ENCODE data around the gene PADI4. TPM values are rescaled to one million over a fixed set of nuclear protein-coding genes. Genes with fewer than 3 reads are reported as not detected.

PADI4 gene
- not detected for total RNA-seq

- ATAC-seq (no peak), DNase-seq (peak in 1 of 4 donors; percentile 7)
- Histone ChIP-seq H3K9me3 (no peaks in the 10 kb centered on the region), H3K4me3 (no peak within 1 kb of the TSS), H3K27me3 (no peaks in the 10 kb centered on the region), H3K4me1 (no peaks in the 10 kb centered on the region), H3K36me3 (replicated peaks in 1 of 2; ENCODE audit: insufficient read depth in 1 of 2, low read depth in 2 of 2) (no peaks in the 10 kb centered on the region), H3K27ac (no peak within 1 kb of the TSS)
- intact Hi-C loops (cut with DNase I): no loop called here
- TF ChIP-seq POLR2A (IDR thresholded peaks at IDR 0.05) (no peak), CTCF (IDR thresholded peaks at IDR 0.05) (no peak)
- 39 to 50% methylated on average over 1 to 8 of the region's 8 CpGs for WGBS, 2 donors
Measured at GRCh38 chr1:17307946-17308345, at the start of gene PADI4. PADI4 (plus strand) TSS chr1:17308197; CDS start chr1:17308223, 26 bp downstream.

- DNase-seq (no peak), ATAC-seq (no peak)
- no peaks in the 10 kb centered on the region for H3K27me3 ChIP-seq
- WGBS, 2 donors: 90 to 91% methylated on average over 6 of the region's 6 CpGs
- intact Hi-C loops (cut with DNase I): no loop called here
- H3K36me3 ChIP-seq (replicated peaks in 1 of 2; ENCODE audit: insufficient read depth in 1 of 2, low read depth in 2 of 2): no peaks in the 10 kb centered on the region
- no peak for TF ChIP-seq CTCF (IDR thresholded peaks at IDR 0.05)
- TF ChIP-seq POLR2A (IDR thresholded peaks at IDR 0.05): no peak
- no peak overlapping the region for H3K4me3 ChIP-seq
- H3K27ac ChIP-seq: no peak overlapping the region
- no peaks in the 10 kb centered on the region for H3K4me1 ChIP-seq
- H3K9me3 ChIP-seq: no peaks in the 10 kb centered on the region
Measured at GRCh38 chr1:17258758-17259130, 49.3 kb upstream of the PADI4 start.

- TF ChIP-seq CTCF (IDR thresholded peaks at IDR 0.05) (no peak), POLR2A (IDR thresholded peaks at IDR 0.05) (no peak)
- Histone ChIP-seq H3K9me3 (no peaks in the 10 kb centered on the region), H3K27me3 (no peaks in the 10 kb centered on the region), H3K4me3 (no peak overlapping the region), H3K36me3 (replicated peaks in 1 of 2; ENCODE audit: insufficient read depth in 1 of 2, low read depth in 2 of 2) (no peaks in the 10 kb centered on the region), H3K4me1 (no peaks in the 10 kb centered on the region), H3K27ac (no peak overlapping the region)
- ATAC-seq (no peak), DNase-seq (no peak)
- intact Hi-C loops (cut with DNase I): no loop called here
- WGBS, 2 donors: 79 to 83% methylated on average over 9 to 24 of the region's 24 CpGs
Measured at GRCh38 chr1:17259233-17259873, 48.6 kb upstream of the PADI4 start.

- 40 to 70% methylated on average over 1 to 7 of the region's 7 CpGs for WGBS, 2 donors
Measured at GRCh38 chr1:17260264-17260663, 47.7 kb upstream of the PADI4 start.

More at GRCh38 chr1:17260264-17260663, 47.7 kb upstream of the PADI4 start:
- intact Hi-C loops (cut with DNase I): no loop called here
- ATAC-seq (no peak), DNase-seq (no peak)
- Histone ChIP-seq H3K27ac (no peak overlapping the region), H3K36me3 (replicated peaks in 1 of 2; ENCODE audit: insufficient read depth in 1 of 2, low read depth in 2 of 2) (no peaks in the 10 kb centered on the region), H3K4me1 (no peaks in the 10 kb centered on the region), H3K9me3 (no peaks in the 10 kb centered on the region), H3K27me3 (no peaks in the 10 kb centered on the region), H3K4me3 (no peak overlapping the region)
- TF ChIP-seq CTCF (IDR thresholded peaks at IDR 0.05): no peak
- TF ChIP-seq POLR2A (IDR thresholded peaks at IDR 0.05): no peak
